PC-9 (cell line): ENCODE measurements around the gene JDP2. TPM values are rescaled to one million over a fixed set of nuclear protein-coding genes. Genes with fewer than 3 reads are reported as not detected.
A peak's percentile ranks its signal among the peaks of the same experiment; 100 is the strongest.

ENCODE experiments used
- BruUV-seq: library from RNA; stranded (reverse); fragments of 400-500 nt; replicated peaks from 2 replicates; lab custom pipeline; 2021; lab: Mats Ljungman, UMichigan
- CTCF ChIA-PET: fragments of 300-600 bp; sonication (Branson Sonifier 250); formaldehyde crosslinking; loops from one replicate; lab custom pipeline; 2022; ENCODE audit warnings: antibody characterized with exemption; lab: Charles Lee
- POLR2A ChIA-PET: fragments of 300-600 bp; sonication (Branson Sonifier 250); formaldehyde crosslinking; loops from one replicate; lab custom pipeline; 2022; ENCODE audit warnings: antibody characterized with exemption; ENCODE audit not compliant: unreplicated experiment; lab: Charles Lee
- DNase-seq, 2 experiments: peaks; one replicate each; pipeline versions ENCODE4 v3.0.0 to v3.0.0-alpha.2; 2015 to 2022; ENCODE audit warnings: mixed read lengths in 1 of 2
- H2AFZ ChIP-seq: fragments of 200-600 bp; sonication (generic); 2 replicates; pipeline ENCODE4 v1.8.1; 2017; ENCODE audit warnings: antibody characterized with exemption
- H3F3A ChIP-seq: fragments of 200-600 bp; sonication (generic); 2 replicates; pipeline ENCODE4 v1.8.1; 2017; ENCODE audit warnings: antibody characterized with exemption, mild to moderate bottlenecking, low read depth; ENCODE audit not compliant: insufficient read depth
- H3K27ac ChIP-seq: fragments of 200-600 bp; sonication (generic); 2 replicates; pipeline ENCODE4 v1.6.1; 2016; ENCODE audit warnings: mixed run types
- H3K27me3 ChIP-seq: fragments of 200-600 bp; sonication (generic); 2 replicates; pipeline ENCODE4 v1.6.1; 2016; ENCODE audit warnings: low read depth, mixed run types; ENCODE audit not compliant: insufficient read depth
- H3K36me3 ChIP-seq: fragments of 200-600 bp; sonication (generic); 2 replicates; pipeline ENCODE4 v1.6.1; 2016; ENCODE audit warnings: low read depth, mixed run types
- H3K4me1 ChIP-seq: fragments of 200-600 bp; sonication (generic); replicated peaks from 2 replicates; pipeline ENCODE4 v1.6.1; 2016; ENCODE audit warnings: mixed run types; ENCODE audit not compliant: insufficient read depth
- H3K4me2 ChIP-seq: fragments of 200-600 bp; sonication (generic); 2 replicates; pipeline ENCODE4 v1.6.1; 2017; ENCODE audit warnings: mixed run types
- H3K4me3 ChIP-seq: fragments of 200-600 bp; sonication (generic); 2 replicates; pipeline ENCODE4 v1.6.1; 2016; ENCODE audit warnings: mixed run types
- H3K79me2 ChIP-seq: fragments of 200-600 bp; sonication (generic); 2 replicates; pipeline ENCODE4 v1.6.1; 2017; ENCODE audit warnings: low read depth, mixed run types
- H3K9me2 ChIP-seq: fragments of 200-600 bp; sonication (generic); 2 replicates; pipeline ENCODE4 v1.8.1; 2017; ENCODE audit warnings: mild to moderate bottlenecking; ENCODE audit not compliant: insufficient read depth
- H3K9me3 ChIP-seq: fragments of 200-600 bp; sonication (generic); 2 replicates; pipeline ENCODE4 v1.8.1; 2016; ENCODE audit warnings: low read depth; ENCODE audit not compliant: insufficient read depth
- H4K20me1 ChIP-seq: fragments of 200-600 bp; sonication (generic); 2 replicates; pipeline ENCODE4 v1.8.1; 2017; ENCODE audit not compliant: insufficient read depth
- CTCF ChIP-seq: fragments of 200-600 bp; sonication (generic); conservative IDR thresholded peaks from 2 replicates; pipeline ENCODE4 v1.6.1; 2017; ENCODE audit warnings: mixed run types, antibody characterized with exemption, mild to moderate bottlenecking, moderate library complexity
- EZH2 ChIP-seq: fragments of 200-600 bp; sonication (generic); IDR thresholded peaks from 2 replicates; pipeline ENCODE4 v1.8.0; 2017; ENCODE audit warnings: antibody characterized with exemption, low read depth
- intact Hi-C: fragments of 100-400 bp; cut with micrococcal nuclease; formaldehyde crosslinking; loops from one replicate; pipeline ENCODE4 v1.10.0; 2022; ENCODE audit not compliant: unreplicated experiment
- total RNA-seq: library from RNA; stranded (reverse); gene quantifications from 2 replicates; pipeline ENCODE4 v1.2.3, GENCODE V29; 2021

The JDP2 gene
- total RNA-seq, 1 experiment from 2014 or later: 186 TPM

- no peak for TF ChIP-seq EZH2
- TF ChIP-seq CTCF: peak; percentile 26; the same call in 1 of the 2 replicates
- H3K79me2 ChIP-seq: peaks cover 81% of the 10 kb centered on the region
- H3K9me2 ChIP-seq: no peaks in the 10 kb centered on the region
- peak overlapping the region; percentile 17; the same call in 1 of the 2 replicates for H3K4me3 ChIP-seq
- BruUV-seq: no TSS peak
- intact Hi-C loops: loop anchor here (1.0 to 10.0 kb wide), 18 partner anchors 11 to 1589 kb away; partner anchors contain the start of gene DLST
- peaks cover 76% of the 10 kb centered on the region for H3F3A ChIP-seq
- peak overlapping the region; percentile 93 for H3K27ac ChIP-seq
- peaks cover 96% of the 10 kb centered on the region for H3K4me1 ChIP-seq
- CTCF ChIA-PET: interaction anchor here (0.7 to 1.7 kb wide), 7 partner anchors 11 to 159 kb away, joined by 3 to 22 read pairs (median 11); no protein-coding TSS in a partner anchor
- 0 out of 2 replicates have a peak overlapping the region, but pooled peaks have one; percentile 7 for H2AFZ ChIP-seq
- peak overlapping the region; percentile 72 for H3K4me2 ChIP-seq
- peak; percentile 100 for DNase-seq
- no peaks in the 10 kb centered on the region for H3K9me3 ChIP-seq
- POLR2A ChIA-PET: interaction anchor here (0.5 to 1.2 kb wide), 15 partner anchors 10 to 1471 kb away, joined by 3 to 26 read pairs (median 6); no protein-coding TSS in a partner anchor
- peaks cover 8% of the 10 kb centered on the region; the same call in 1 of the 2 replicates for H3K36me3 ChIP-seq
- H3K27me3 ChIP-seq: no peaks in the 10 kb centered on the region
- H4K20me1 ChIP-seq: no peaks in the 10 kb centered on the region
These were observed 25.3 kb downstream of the JDP2 start for GRCh38 chr14:75452900-75453816.

GRCh38 chr14:75453817-75454434, 26.1 kb downstream of the JDP2 start:
- Histone ChIP-seq H2AFZ (0 out of 2 replicates have a peak overlapping the region, but pooled peaks have one; percentile 7), H3K4me1 (peaks cover 96% of the 10 kb centered on the region), H3F3A (peaks cover 76% of the 10 kb centered on the region), H3K36me3 (peaks cover 8% of the 10 kb centered on the region; the same call in 1 of the 2 replicates), H3K4me3 (peak overlapping the region; percentile 17; the same call in 1 of the 2 replicates), H3K9me3 (no peaks in the 10 kb centered on the region), H3K4me2 (peak overlapping the region; percentile 72), H3K27me3 (no peaks in the 10 kb centered on the region), H3K9me2 (no peaks in the 10 kb centered on the region), H3K27ac (peak overlapping the region; percentile 93), H4K20me1 (no peaks in the 10 kb centered on the region), H3K79me2 (peaks cover 80% of the 10 kb centered on the region)
- ChIA-PET CTCF (interaction anchor here (1.4 to 1.7 kb wide), 2 partner anchors 143 to 146 kb away, joined by 4 to 11 read pairs; no protein-coding TSS in a partner anchor), POLR2A (interaction anchor here (0.5 to 0.9 kb wide), 7 partner anchors 49 to 278 kb away, joined by 3 to 23 read pairs (median 5); no protein-coding TSS in a partner anchor)
- TSS peak; percentile 24 for BruUV-seq
- intact Hi-C loops: loop anchor here (1.0 to 10.0 kb wide), 18 partner anchors 12 to 1588 kb away; partner anchors contain the start of gene DLST
- TF ChIP-seq EZH2 (no peak), CTCF (no peak)
- no peak for DNase-seq
